HG02642 (cell line): ENCODE results near the gene TBL3.

Experiments
- ATAC-seq: cut with Tn5 transposase; IDR thresholded peaks from one replicate; pipeline ENCODE4 v1.9.1; 2021; ENCODE audit warnings: mild to moderate bottlenecking; ENCODE audit not compliant: unreplicated experiment, poor library complexity

Gene TBL3

GRCh38 chr16:1980770-1981087, 8.9 kb downstream of the TBL3 start:
- ATAC-seq: no peak

GRCh38 chr16:1981398-1981836, 9.6 kb downstream of the TBL3 start, which contains the start of gene NOXO1:
NOXO1 (minus strand) TSS chr16:1981469; CDS start chr16:1981179, 290 bp downstream.
- no peak for ATAC-seq

- ATAC-seq: no peak
Measured at GRCh38 chr16:1982013-1982433, 10.2 kb downstream of the TBL3 start.

- no peak for ATAC-seq
Measured at GRCh38 chr16:1982991-1983543, 11.2 kb downstream of the TBL3 start.

DNA sequence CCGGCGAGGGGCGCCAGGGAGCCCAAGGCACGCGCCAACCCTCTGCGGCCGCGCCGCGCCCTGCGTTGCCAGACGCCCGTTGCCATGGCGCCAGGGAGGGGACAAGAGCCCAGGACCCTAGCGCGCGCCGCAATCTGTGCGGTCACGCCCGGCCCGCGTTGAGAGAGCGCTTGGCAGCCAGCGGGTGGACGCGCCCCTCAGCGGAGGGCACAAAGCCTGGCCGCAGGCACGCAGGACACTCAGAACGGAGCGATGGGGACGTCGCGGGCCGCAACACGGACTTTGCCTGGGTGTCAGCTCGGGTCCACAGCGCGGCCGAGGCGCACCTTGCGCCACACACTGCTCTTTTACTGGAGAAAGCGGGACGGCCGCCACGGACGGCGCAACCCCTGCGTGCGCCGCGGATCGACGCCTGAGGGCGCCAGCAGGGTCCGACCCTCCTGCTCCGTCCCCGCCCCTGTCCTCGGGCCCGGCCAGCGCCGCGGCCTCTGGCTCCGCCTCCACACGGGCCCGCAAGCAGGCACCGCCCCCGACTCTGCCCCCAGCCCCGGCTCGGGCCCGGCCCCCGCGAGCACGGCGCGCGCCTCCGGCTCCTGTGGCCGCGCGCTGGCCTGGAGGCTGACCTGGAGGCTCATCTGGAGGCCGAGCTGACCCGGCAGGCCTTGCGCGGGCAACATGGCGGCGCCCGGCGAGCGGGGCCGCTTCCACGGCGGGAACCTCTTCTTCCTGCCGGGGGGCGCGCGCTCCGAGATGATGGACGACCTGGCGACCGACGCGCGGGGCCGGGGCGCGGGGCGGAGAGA, 11.9 kb downstream of the TBL3 start, which contains the start of gene GFER:
GFER (plus strand) TSS at position 650 of the 803 bp plus-strand sequence; CDS start at position 676, 26 bp downstream.
- ATAC-seq: peak; percentile 82

GRCh38 chr16:1984347-1985225, 12.7 kb downstream of the TBL3 start:
- peak; percentile 16 for ATAC-seq

DNA sequence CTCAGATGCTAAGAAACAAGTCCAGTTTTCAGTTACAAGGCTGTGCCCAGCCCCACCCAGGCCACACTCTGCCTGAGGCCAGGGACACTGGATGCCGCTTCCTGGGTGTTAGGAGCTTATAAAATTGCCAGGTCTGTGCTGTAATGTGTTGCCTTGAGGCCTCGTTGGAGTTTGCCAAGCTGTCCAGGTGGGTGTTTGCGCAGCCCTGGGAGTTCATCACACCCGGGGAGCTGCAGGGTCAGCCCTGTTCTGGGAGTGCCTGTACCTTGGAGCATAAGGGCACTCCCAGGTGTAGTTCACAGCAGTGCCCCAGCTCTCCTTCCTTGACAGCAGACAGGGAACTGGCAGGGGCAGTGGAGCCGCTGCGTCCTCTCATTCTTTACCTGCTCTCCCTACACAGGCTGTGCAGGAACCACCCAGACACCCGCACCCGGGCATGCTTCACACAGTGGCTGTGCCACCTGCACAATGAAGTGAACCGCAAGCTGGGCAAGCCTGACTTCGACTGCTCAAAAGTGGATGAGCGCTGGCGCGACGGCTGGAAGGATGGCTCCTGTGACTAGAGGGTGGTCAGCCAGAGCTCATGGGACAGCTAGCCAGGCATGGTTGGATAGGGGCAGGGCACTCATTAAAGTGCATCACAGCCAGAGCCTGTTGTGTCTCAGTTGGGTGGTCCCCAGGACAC, 13.8 kb downstream of the TBL3 start:
- no peak for ATAC-seq

DNA sequence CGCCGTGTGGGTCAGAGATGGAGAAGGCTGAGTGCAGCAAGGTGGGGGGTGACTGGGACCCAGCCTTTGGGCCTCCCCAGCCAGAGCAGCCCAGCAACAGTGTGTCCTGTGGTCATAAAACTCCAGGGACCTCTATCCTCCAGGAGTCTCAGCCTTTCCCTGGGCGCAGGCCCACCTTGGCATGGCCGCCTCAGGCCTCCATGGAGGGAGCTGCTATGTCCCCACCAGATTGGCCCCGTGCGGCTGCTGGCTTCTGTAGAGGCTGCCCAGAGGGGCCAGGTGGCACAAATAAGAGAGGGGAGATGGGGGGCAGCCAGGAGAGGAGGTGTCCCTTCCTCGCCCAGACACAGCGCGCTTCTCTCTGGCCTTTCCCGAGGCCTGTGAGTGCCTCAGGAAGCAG, 15.3 kb downstream of the TBL3 start:
- ATAC-seq: no peak

DNA sequence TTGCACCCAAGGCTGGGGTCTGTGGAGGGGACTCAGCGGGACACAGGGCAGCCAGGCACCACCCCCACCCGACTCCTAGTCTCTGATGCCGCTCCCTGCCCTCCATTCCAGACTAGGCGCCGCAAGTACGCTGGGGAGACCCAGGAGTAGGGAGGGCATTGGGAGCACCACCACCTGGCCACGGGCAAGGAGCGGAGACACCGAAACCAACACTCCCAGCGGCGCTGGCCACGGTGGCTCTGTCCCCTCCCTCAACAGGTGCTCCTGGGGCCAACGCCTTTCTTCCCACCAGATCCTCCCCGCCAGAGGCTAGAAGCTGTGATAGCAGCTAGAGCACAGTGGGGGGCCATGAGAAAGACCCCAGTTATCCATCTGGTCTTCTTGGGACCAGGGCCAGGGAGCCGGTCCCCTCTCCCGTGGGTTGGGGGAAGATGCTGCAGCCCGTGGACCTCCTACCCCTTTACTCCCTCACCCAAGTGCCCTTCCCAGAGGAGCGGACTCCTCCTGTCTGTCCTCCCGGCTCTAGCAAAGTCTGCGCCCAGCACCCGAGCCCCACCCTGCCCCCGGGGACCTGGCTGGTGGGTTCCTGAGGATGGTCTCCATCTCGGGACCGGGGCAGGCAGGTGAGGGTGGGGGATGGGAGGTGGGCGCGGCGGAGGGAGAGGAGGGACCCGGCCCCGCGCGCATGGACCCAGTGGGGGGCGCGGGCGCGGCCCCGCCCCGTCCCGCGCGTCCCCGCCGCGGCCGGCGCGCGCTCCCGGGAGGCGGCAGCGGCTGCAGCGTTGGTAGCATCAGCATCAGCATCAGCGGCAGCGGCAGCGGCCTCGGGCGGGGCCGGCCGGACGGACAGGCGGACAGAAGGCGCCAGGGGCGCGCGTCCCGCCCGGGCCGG, 17.6 kb downstream of the TBL3 start, which contains the start of gene SYNGR3:
SYNGR3 (plus strand) TSS at position 762 of the 892 bp plus-strand sequence. CDS start 133 bp downstream, outside the sequence.
- no peak for ATAC-seq

- ATAC-seq: no peak
Measured at GRCh38 chr16:1990101-1990350, 18.2 kb downstream of the TBL3 start.

GRCh38 chr16:1990351-1991134, 18.7 kb downstream of the TBL3 start:
- peak; percentile 3 for ATAC-seq

GRCh38 chr16:1991135-1991551, 19.3 kb downstream of the TBL3 start:
- ATAC-seq: peak; percentile 31

GRCh38 chr16:1991588-1991947, 19.7 kb downstream of the TBL3 start:
- ATAC-seq: no peak

DNA sequence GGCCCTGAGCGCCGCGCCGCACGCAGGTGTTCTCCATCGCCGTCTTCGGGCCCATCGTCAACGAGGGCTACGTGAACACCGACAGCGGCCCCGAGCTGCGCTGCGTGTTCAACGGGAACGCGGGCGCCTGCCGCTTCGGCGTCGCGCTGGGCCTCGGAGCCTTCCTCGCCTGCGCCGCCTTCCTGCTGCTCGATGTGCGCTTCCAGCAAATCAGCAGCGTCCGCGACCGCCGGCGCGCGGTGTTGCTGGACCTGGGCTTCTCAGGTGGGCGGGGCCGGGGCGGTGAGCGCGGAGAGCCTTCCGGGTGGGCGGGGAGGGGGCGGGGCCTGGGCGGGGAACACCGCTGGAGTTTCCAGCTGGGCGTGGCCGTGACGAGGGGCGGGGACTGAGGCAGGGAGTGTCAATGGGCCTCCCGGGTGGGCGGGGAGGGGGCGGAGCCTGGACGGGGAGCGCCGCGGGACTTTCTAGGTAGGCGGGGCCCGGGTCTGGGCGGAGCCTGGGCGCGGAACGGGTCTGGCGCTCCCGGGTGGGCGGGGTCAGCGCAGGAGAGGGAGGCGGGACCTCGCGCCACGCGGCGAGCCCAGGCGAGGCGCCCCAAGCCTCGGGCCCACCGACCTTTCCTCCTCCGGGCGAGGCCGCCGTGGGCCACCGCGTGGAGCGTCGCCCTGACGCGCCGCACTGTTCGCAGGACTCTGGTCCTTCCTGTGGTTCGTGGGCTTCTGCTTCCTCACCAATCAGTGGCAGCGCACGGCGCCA, 20.3 kb downstream of the TBL3 start:
- peak; percentile 52 for ATAC-seq

DNA sequence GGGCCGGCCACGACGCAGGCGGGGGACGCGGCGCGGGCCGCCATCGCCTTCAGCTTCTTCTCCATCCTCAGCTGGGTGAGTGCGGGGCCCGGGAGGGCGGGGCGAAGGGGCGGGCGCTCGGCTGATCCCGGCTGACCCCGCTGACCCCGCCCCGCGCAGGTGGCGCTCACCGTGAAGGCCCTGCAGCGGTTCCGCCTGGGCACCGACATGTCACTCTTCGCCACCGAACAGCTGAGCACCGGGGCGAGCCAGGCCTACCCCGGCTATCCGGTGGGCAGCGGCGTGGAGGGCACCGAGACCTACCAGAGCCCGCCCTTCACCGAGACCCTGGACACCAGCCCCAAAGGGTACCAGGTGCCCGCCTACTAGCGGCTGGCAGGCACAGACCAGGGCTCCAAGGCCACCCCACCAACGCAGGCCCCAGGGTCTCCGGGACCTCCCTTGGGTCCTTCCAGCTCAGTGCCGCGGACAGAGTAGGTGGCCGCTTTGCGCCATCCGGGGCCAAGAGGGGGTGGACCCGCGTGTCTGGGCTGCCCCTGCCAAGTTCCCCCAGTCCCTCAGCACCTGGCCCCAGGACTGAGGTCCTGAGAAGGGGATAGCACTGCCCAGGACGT, 21.0 kb downstream of the TBL3 start:
- ATAC-seq: no peak

DNA sequence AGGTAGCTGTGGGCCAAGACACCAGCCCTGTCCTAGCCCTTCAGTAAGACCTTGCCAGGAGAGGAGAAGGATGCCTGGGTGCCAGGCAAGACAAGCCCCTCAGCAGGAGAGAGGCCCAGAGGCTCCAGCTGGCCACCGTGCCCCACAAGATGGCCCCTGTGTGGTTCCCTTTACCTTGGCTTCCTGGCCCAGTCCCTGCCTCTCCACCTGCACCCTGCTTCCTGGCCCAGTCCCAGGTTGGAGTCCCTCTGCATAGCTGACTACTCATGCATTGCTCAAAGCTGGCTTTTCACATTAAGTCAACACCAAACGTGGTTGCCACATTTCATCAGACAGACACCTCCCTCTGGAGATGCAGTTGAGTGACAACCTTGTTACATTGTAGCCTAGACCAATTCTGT, 21.9 kb downstream of the TBL3 start:
- ATAC-seq: no peak

GRCh38 chr16:1997494-1998359, 25.9 kb downstream of the TBL3 start:
- no peak for ATAC-seq
